ENCODE data around the gene FZD10.

The FZD10 gene, protein sequence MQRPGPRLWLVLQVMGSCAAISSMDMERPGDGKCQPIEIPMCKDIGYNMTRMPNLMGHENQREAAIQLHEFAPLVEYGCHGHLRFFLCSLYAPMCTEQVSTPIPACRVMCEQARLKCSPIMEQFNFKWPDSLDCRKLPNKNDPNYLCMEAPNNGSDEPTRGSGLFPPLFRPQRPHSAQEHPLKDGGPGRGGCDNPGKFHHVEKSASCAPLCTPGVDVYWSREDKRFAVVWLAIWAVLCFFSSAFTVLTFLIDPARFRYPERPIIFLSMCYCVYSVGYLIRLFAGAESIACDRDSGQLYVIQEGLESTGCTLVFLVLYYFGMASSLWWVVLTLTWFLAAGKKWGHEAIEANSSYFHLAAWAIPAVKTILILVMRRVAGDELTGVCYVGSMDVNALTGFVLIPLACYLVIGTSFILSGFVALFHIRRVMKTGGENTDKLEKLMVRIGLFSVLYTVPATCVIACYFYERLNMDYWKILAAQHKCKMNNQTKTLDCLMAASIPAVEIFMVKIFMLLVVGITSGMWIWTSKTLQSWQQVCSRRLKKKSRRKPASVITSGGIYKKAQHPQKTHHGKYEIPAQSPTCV

DNA sequence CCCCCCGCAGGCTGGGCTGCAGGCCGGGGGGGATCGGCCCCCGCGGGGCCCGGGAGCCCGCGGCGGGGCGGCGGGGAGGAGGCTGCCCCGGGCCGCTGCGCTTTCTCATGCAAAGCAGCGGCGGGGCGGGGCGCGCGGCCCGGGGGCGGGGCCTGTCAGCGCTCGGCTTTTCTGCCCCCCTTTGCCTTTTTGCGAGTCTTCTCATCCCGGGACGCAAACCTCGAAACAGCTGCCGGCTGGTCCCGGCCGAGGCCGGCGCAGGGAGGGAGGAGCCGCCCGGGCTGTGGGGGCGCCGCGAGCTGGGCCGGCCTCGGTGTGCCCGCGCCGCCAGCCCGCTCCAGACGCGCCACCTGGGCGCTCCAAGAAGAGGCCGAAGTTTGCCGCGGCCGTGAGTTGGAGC, at the start of gene FZD10:
Gene FZD10, plus strand, starts transcription at position 198 of the 400 bp plus-strand sequence. CDS start 479 bp downstream, outside the sequence.
- DNase-seq: no peak

DNA sequence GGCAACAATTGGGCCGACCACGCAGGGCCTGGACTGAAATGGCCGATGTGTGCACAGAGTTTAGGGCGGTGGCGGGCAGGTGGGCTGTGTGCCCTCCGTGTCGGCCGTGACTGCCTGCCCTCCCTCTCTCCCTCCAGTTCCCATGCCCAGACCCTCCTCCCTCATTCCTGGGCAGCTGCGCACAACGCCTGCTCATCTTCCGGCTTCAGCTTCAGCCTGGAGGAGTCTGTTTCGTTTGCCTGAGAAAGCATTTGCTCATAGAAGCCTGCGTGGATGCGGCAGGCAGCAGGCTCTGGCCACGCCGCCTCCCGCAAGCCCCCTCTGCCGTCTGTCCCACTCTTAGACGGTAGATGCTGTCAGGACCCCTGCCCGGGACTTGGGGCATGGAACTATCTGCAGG, 47.3 kb upstream of the FZD10 start:
- DNase-seq: no peak

DNA sequence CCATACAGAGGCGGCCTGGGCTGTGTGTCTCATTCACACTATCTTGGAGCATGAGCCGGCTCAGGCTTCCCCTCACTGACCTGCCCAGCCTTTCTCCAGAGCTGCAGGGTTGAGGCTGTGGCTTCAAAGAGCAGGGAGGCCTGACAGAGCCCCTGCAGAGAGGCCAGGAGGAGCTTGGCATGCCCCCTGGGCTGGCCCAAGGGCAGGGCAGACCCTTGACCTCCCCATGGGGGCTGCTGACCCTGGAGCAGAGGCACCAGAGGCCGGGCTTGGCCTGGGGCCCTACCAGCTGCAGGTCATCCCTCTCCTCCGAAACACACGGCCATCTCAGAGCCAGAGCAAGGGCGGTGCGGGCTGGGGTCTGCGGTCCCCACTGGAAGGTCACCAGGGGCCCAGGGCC, 46.6 kb upstream of the FZD10 start:
- no peak for DNase-seq

DNA sequence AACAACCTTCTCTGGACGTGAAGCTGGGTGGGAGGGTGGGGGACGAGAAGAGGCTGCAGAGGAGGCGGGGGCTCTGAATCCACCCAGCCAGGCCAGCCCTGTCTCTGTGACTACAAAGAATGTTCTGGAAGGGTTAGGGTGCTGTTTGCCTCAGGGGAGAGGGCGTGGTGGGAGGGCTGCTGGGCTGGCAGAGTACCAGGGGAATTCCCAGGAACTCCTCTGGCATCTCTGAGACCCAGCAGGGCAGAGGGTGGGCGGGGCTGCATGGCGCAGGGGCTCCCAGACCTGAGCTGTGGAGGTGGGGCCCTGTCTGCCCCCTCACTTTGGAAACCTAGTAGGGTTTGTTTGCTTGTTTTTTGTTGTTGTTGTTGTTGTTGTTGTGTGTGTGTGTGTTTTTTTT, 45.5 kb upstream of the FZD10 start:
- DNase-seq: no peak

DNA sequence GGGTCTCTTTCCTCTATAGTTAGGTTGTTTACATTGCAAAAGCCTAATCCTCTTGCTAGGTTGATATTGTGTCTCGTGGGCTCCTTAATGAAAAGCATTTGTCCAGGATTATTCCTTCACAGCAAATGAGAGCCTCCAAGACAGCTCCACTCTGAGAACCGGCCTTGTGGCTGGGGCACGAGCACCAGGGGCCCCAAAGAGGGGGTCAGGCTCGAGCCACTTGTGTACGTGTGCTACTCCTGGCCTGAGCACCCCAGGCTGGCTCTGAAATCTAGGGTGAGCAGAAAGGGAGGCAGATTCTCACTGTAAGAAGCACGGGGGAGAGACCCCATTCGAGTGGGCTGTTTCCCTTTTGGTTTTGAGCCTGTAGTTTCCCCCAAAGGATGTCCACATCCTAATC, 45.0 kb upstream of the FZD10 start:
- DNase-seq: no peak

DNA sequence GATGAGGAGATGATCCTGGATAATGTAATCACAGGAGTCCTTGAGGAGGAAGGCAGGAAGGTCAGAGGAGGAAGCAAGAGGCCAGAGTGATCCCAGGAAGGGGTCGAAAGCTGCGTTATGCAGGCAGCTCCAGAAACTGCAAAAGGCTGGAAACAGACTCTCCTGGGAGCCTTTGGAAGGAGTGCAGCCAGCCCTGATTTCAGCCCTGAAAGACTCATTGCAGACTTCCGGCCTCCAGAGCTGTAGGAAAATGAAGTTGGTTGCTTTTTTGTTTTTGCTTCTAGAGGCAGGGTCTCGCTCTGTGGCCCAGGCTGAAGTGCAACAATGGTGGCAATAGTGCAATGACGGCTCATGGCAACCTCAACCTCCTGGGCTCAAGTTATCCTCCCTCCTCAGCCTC, 44.6 kb upstream of the FZD10 start:
- DNase-seq: no peak

DNA sequence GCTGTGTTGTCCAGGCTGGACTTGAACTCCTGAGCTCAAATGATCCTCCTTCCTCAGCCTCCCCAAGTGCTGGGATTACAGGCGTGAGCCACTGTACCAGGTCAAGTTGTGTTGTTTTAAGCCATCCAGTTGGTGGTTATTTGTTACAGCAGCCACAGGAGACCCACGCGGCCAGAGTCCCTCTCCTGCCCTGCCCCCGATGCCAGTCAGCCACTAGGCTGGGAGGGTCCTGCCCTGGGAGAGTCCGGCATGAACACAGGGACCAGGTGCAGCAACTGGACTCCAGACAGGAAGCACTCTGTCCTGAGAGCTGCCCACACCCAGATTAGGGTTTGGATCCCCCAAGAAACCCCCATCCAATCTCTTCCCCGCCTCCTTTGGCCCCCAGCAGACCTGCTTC, 44.1 kb upstream of the FZD10 start:
- DNase-seq: no peak

DNA sequence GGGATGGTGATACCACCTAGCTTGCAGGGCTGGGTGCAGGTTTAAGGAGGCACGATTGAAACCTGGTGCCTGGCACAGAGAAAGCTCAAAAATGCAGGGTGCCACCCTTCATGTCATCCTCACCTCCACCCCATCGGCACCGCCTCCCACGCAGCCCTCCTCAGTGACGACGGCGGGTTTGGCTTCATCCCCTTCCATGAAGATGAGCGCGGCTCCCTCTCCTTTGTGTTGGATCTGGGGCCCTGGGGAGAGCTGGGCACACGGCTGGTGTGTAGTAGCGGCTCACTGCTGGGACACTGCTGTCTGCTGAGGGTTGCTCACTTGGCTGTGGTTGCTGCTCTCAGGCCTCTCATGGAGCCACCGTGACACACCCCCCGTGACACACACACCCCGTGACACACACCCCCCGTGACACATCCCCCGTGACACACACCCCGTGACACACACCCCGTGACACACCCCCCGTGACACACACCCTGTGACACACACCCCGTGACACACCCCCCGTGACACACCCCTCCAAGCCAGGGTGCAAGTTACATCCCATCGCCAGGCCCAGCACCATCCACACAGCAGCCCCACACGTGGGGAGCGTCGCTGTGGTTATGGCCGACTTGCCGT, 42.9 kb upstream of the FZD10 start:
- no peak for DNase-seq

DNA sequence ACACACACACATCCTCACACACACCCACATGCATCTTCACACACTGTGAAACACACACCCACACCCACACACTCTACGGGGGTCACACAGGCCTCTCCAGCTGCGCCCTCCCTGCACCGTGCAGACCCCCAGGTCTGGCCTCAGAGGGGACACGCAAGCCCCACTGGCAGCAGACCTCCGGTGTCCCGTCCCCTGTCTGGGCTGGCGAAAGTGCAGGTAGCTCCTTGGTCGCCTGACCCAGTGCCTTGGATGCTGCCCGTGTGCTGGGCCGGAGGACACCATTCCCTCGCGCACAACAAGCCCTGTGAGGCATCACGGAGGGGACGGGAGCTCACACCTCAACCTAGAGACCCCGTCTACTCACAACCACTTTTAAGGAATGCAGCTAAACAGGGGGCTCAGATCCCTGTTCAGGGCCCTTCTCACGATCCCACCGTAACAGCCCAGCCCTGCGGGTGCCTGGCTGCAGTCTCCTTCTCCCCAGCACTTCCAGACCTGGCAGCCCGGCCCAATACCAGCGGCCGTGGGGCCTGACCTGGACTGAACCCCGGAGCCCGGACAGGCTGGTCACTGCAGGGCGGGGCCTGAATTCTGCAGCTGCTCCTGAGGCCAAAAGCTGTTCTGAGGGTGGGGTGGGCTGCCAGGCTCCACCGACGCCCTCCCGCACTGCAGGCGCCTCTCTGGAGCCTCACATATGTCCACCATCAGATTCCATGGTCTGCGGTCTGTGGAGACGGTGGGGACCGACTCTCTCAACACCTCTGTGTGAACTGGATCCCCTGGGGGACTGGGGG, 42.1 kb upstream of the FZD10 start:
- no peak for DNase-seq

DNA sequence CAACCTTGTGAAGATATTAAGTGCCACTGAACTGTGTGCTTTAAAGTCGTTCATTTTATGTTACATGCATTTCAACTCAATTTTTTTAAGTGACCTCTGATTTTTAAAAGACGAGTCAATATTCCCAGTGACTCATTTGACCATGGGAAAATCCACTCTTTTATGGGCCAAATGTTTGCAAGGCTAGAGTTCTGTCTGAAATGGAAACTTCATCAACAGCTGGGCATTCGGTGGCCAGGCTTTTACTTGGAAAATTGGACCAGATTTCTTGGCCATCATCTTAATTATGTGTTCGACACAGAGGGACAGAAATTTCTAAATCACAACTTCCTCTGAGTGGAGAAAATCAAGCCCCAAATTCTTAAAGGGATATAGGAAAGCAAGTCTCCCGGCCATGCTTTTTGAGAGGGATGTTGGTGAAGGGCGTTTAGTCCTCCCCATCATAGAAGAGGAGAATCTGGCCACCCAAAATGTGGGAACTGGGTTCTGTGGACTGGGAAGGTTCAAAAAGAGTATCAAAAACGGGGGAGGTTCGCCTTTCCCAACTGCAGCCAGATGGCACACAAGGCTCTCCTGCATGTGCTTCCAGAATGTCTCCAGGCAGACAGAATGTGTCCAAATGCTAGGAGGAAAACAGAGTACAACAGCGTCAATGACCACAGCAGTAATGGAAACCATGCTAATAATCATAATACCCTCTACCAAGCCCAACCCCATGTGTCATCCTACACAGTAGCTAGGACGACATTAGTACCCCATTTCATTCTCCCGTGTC, 40.9 kb upstream of the FZD10 start:
- no peak for DNase-seq

DNA sequence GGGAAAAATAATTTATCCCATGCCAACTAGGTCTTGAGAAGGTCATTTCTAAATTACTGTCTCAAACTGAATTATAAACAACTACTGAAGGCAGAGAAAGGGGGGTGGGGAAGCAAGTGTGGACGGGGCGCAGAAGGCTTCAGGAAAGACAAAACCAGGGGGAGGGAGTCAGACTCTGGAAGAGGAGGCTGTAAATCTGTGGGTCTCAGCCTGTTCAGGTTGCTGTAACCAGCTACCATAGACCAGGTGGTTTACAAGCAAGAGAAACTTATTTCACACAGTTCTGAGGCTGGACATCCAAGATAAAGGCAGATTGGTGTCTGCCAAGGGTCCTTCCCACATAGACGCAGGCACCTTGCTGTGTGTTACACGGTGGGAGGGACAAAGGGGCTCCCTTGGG, 39.9 kb upstream of the FZD10 start:
- no peak for DNase-seq

DNA sequence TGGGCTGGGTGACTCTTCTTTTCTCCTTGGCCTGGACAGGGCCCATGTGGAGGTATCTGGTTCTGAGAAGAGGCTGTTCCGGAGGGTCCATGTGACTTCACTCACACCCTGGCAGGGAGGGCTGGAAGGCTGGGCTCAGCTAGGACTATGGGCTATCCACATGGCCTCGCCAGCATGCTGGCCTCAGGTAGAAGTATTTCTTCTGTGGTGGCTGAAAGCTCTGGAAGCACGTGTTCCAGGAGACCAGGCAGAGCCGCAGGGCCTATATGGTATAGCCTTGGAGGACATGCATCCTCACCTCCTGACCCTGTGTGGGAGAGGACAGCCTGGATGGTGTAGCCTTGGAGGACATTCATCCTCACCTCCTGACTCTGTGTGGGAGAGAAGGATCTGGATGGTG, 38.2 kb upstream of the FZD10 start:
- no peak for DNase-seq

DNA sequence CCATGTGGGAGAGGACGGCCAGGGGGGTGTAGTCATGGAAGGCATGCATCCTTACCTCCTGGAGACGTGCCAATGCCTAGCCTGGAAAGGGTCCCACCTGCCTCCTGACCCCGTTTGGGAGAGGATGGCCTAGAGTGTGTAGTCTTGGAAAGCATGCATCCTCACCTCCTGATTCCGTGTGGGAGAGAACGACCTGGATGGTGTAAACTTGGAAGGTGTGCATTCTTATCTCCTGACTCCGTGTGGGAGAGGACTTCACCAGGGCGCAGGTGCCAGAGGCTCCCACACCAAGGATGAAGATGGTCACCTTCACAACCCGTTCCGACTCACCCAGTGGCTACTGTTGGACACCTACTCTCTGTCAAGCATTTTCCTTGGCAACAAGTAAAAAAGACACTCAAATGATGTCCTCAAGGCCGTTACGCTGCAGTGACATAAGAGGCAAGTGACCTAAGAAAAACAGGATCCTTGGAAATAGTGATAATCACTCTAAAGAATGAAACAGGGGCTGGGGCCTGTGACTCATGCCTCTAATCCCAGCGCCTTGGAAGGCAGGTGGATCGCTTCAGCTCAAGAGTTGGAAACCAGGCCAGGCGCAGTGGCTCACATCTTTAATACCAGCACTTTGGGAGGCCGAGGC, 37.5 kb upstream of the FZD10 start:
- no peak for DNase-seq

DNA sequence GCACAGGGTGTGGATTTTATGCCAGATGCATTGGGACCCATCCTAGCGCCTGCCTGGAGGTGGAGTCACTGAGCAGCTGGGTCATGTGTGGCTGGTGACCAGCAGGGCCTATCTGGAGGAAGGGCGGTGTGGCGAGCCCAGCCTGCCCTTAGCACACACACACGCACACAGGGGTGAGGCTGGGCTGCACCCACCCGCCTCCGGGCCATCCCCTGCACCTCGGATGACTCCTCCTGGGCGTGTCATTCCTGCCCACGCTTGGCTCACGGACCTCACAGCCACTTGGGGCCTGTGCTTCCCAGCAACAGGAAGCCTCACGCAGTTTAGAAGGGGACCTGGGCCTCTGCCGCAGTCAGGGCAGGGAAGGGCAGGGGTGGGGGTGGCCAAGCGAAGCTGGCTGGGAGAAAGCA, 36.2 kb upstream of the FZD10 start:
- DNase-seq: no peak

DNA sequence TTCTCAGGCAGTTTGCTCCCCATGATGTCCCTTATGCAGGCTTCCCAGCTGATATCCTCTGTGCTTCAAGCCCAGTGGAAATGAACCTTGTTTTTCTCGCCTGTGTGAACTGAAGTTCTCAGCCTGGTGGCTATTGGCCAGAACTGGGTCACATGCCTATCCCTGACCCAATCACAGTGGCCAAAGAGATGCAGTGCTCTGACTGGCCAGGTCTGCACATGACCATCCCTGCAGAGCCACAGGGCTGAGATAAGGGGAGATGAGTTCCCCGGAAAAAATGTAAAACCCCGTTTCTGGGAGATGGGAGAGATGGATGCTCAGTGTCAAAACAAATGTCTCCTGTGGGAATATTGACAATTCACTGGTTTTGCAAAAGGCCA, 34.7 kb upstream of the FZD10 start:
- no peak for DNase-seq

DNA sequence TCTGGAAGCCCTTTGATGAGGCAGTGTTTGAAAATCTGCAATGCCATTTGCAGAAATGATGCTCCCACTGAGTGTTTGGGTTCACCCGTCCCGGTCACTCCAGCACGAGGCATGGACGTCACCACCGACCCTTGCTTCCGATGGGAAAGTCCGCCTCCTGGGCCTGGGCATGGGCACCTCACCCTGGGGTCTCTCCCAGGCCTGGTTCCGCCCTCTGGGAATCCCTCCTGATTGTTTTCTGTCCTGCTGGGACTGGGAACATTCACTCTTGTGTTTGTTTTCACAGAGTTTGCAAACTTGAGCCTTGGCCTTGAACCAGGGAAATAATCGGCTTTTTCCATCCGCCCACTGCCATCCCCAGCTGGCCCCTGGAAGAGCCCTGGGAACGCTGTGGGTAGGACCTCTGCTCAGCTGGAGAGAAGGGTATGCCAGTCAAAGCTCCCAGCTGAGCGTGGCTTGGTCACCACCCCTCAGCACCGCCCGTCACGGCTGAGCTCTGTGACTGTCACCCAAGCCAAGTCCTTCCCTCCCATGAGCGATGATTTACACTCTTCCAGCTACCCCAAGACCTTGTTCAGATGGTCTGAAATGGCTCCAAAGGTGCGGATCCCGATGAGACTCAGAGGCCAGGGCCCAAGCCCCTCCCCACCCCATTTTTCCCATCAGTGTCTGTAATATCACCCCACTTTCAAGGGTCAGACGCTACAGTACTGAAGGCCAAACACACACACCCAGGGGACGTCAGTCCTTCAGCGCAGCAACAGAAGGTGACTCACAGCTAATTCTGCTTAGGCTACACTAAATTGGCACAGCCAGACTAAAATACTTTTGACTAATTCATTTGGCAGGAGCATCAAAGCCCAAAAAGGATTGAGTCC, 34.1 kb upstream of the FZD10 start:
- no peak for DNase-seq

DNA sequence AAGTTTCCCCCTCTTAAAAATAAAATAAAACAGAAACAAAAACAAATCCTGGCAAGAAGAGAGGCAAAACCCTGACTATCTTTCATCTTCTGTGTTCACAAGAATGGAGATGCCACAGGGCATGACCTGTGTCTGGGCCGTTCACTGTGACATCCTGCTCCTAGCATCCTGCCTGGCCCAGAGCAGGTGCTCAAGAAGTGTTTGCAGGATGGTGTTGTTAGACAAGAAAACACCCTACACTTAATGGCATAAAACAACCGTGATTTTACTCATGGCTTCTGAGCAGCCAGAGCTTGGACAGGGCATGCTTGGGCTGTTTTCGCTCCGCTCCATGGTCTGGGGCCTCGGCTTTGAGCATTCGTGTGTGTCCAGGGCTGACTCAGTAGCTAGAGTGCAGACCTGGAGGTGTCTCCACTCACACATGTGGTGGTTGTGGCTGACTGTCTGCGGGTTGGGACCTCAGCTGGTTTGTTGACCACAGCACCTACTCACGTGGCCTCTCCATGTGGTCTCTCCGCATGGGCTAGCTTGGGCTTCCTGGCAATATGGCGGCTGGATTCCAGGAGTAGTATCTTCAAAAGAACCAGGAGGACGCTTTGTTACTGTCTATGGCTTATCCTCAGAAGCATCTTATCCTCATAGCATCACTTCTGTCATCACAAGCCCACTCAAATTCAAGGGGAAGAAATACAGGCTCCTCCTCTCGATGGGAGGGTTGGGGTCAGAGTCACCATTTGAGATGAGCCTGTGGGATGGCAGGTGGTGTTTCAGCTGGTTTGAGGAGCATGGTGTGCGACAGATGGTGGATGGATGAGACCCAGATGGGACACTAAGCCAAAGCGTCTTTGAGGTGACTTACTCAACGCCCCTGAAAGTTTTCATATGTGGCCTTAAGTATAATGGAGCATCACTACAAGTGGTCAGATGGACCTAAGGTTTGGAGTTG, 33.2 kb upstream of the FZD10 start:
- no peak for DNase-seq

DNA sequence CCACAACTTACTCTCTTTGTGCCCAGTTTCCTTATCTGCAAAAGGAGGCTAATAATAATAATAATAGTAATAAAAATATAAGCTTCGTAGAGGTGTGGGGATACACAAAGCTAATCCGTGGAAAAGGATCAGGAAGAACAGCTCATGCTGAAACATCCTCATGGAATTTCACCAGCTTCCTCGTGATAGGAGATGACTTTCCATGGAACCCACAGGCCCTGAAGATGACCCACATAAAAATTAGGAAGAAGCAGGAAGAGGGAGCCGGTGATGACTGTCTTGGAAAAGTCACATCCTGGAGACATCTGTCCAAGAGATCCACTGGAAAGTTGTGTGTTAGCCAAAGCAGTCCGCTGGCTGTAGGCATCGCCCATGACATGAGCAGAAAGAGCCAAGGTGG, 31.9 kb upstream of the FZD10 start:
- DNase-seq: no peak

DNA sequence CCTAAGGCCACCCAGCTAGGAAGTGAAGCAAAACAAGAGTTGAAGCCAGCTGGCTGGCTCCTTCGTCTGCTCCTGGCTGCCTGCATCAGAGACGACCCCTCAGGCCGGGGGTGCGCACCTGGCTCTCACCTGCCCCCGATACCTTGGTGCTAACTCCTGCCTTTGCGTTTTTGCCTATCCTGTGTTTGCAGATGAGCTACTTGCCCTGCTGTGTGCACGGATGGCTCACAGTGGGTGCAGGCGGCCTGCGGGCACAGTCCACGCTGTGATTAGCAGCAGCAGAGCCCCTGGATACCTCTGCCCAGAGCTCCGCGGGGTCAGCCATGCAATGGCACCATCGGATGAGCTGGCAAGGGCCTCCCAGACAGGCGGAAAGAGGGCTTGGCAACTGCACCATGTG, 31.2 kb upstream of the FZD10 start:
- no peak for DNase-seq

DNA sequence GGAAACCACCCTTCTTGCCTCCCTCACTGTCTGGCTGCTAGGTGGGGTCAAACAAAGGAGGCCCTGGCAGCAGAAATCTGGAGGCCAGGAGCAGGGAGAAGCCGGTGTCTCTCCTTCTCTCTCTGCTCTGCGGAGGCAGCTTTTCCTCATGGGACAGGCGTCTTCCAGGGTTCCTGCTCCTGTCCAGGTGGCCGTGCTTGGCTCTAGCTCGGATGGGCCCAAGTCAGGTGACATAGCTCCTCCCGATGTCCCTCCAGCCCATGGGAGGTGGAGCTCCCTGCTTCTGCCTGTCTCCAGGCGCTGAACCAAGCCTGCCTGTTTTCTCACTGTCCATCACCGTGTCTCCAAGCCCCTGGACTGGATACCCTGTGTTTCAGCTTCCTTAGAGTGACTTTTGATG, 30.5 kb upstream of the FZD10 start:
- no peak for DNase-seq
